Left ventricle myocardium superior (tissue), 1 donor: ENCODE data around the gene KRTAP17-1. TPM values are rescaled to one million over a fixed set of nuclear protein-coding genes. Genes with fewer than 3 reads are reported as not detected.
"Not testable (repeated sequence)": the region's sequence is repeated elsewhere in the genome, so short reads cannot be mapped to it uniquely, and the experiment has no call there.

ENCODE experiments used
- ATAC-seq: fragments of 200-7000 bp; cut with Tn5 transposase; one replicate; pipeline ENCODE4 v1.9.1; 2020; ENCODE audit warnings: mild to moderate bottlenecking, moderate library complexity
- DNase-seq: peaks from one replicate; pipeline ENCODE4 v3.0.0-alpha.2; 2020
- intact Hi-C: fragments of 100-400 bp; cut with micrococcal nuclease; formaldehyde crosslinking; loops from one replicate; pipeline ENCODE4 v1.11.0; 2022
- total RNA-seq: library from RNA; stranded (reverse); fragmentation: NEBNext Ultra II Directional; extraction: Animal tissue kit (Norgen Biotek cat#: 25700); gene quantifications from one replicate; pipeline ENCODE4 v1.2.1, GENCODE V29; 2021
- donor health status: DM: no; HTN: yes; CAD: no; lungs with severe emphysema.

The KRTAP17-1 gene
- total RNA-seq, 1 donor from 2014 or later = not detected

DNA sequence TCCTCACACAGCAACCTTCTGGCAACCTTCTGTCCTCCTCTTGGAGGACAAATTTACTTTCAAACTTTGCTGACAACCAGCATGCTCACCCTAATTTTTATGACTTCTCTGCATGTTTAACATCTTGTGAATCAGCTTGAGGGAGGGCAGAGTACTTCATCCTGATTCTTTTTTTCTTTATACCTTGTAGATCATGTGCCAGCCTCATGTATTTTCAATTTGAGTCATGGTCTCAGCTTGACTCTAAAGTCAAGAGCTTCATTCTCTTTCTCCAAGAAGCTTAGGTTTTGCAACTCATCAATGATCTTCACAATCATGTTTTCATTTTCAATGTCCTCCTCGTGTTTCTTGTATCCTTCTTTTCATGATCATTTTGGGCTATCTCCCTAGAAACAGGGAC, 43.7 kb downstream of the KRTAP17-1 start:
- intact Hi-C loops = no loop called here
- ATAC-seq (no peak), DNase-seq (no peak)

DNA sequence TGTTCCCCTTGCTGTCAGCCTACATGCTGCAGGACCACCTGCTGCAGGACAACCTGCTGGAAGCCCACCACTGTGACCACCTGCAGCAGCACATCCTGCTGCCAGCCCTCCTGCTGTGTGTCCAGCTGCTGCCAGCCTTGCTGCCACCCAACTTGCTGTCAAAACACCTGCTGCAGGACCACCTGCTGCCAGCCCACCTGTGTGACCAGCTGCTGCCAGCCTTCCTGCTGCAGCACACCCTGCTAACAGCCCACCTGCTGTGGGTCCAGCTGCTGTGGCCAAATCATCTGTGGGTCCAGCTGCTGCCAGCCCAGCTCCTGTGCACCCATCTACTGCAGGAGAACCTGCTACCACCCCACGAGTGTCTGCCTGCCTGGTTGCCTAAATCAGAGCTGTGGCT, 44.2 kb downstream of the KRTAP17-1 start:
- DNase-seq, intact Hi-C loops, ATAC-seq: not testable (repeated sequence)

DNA sequence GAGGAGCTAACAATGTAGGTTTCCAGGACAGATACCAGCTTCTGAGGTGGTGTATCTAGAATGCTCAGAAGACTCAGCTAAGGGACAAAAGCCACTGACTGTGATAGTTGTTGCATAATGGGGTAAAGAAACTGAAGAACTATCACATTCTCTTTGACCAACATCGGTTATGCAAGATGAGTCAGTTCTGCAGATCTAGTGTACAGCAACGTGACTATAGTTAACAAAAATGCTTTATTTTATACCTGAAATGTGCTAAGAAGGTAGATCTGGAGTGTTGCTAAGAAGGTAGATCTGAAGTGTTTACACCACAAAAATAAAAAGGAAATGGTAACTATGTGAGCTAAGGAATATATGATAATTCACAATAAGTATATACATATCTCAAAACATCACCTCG, 47.8 kb downstream of the KRTAP17-1 start:
- intact Hi-C loops = no loop called here
- no peak for DNase-seq
- no peak for ATAC-seq

DNA sequence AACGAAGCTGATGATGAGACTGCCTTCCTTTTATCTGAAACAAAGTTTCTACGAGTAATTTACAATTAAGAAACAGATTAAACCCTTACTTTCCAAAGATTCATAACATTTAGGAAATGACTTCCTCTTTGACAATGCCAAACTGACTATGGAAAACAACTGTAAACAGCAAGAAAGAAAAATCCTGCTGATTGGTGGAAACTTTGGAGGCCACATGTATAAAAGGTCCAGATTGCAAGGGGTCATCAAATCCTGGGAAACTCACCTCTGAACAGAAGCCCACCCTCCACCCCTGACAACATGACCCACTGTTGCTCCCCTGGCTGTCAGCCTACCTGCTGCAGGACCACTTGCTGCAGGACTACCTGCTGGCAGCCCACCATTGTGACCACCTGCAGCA, 50.4 kb downstream of the KRTAP17-1 start, which contains the start of gene KRTAP9-6:
Gene KRTAP9-6 (plus strand): TSS at position 301 of the 400 bp plus-strand sequence. CDS start 0 bp downstream, at position 301.
- ATAC-seq = no peak
- DNase-seq = no peak
- intact Hi-C loops = no loop called here

Other genes starting within 250 kb of the KRTAP17-1 start
- gene KRTAP2-4, start 249.8 kb downstream of the KRTAP17-1 start, total RNA-seq = not detected
- gene KRTAP4-7, start 231.6 kb downstream of the KRTAP17-1 start, total RNA-seq = not detected
- gene KRTAP4-8, start 217.6 kb downstream of the KRTAP17-1 start, total RNA-seq = not detected
- gene KRTAP4-16, start 213.5 kb downstream of the KRTAP17-1 start, total RNA-seq = not detected
- not detected for gene KRTAP4-9, start 210.3 kb downstream of the KRTAP17-1 start, total RNA-seq
- not detected for gene KRTAP4-11, start 197.3 kb downstream of the KRTAP17-1 start, total RNA-seq
- gene KRTAP4-12, start 191.5 kb downstream of the KRTAP17-1 start, total RNA-seq = not detected
- not detected for gene KRTAP4-6, start 175.2 kb downstream of the KRTAP17-1 start, total RNA-seq
- not detected for gene KRTAP4-5, start 165.9 kb downstream of the KRTAP17-1 start, total RNA-seq
- not detected for gene KRTAP4-4, start 155.0 kb downstream of the KRTAP17-1 start, total RNA-seq
- gene KRTAP4-3, start 147.5 kb downstream of the KRTAP17-1 start, total RNA-seq = not detected
- gene KRTAP4-2, start 137.5 kb downstream of the KRTAP17-1 start, total RNA-seq = not detected
- not detected for gene KRTAP4-1, start 130.8 kb downstream of the KRTAP17-1 start, total RNA-seq
- not detected for gene KRTAP9-1, start 125.8 kb downstream of the KRTAP17-1 start, total RNA-seq
- not detected for gene KRTAP9-2, start 89.1 kb downstream of the KRTAP17-1 start, total RNA-seq
- not detected for gene KRTAP9-3, start 83.3 kb downstream of the KRTAP17-1 start, total RNA-seq
- not detected for gene KRTAP9-8, start 77.7 kb downstream of the KRTAP17-1 start, total RNA-seq
- not detected for gene KRTAP9-4, start 66.0 kb downstream of the KRTAP17-1 start, total RNA-seq
- not detected for gene KRTAP9-9, start 60.3 kb downstream of the KRTAP17-1 start, total RNA-seq
- gene KRTAP9-6, start 50.3 kb downstream of the KRTAP17-1 start, total RNA-seq = not detected
- gene KRTAP9-7, start 40.0 kb downstream of the KRTAP17-1 start, total RNA-seq = not detected
- gene KRTAP29-1, start 12.9 kb downstream of the KRTAP17-1 start, total RNA-seq = not detected
- not detected for gene KRTAP16-1, start 6.4 kb downstream of the KRTAP17-1 start, total RNA-seq
- gene KRT33A, start 35.1 kb upstream of the KRTAP17-1 start, total RNA-seq = not detected
- not detected for gene KRT33B, start 54.1 kb upstream of the KRTAP17-1 start, total RNA-seq
- gene KRT34, start 66.6 kb upstream of the KRTAP17-1 start, total RNA-seq = not detected
- gene KRT31, start 81.9 kb upstream of the KRTAP17-1 start, total RNA-seq = not detected
- gene KRT37, start 108.9 kb upstream of the KRTAP17-1 start, total RNA-seq = not detected
- gene KRT38, start 125.3 kb upstream of the KRTAP17-1 start, total RNA-seq = not detected
- gene KRT32, start 151.7 kb upstream of the KRTAP17-1 start, total RNA-seq = not detected
- not detected for gene KRT35, start 165.4 kb upstream of the KRTAP17-1 start, total RNA-seq
- gene KRT36, start 174.2 kb upstream of the KRTAP17-1 start, total RNA-seq = not detected
- not detected for gene KRT13, start 189.9 kb upstream of the KRTAP17-1 start, total RNA-seq
- 0.32 TPM for gene KRT15, start 203.2 kb upstream of the KRTAP17-1 start, total RNA-seq
- 6.8 TPM for gene KRT19, start 212.6 kb upstream of the KRTAP17-1 start, total RNA-seq